Measurements from ENCODE around the gene ACAD11.

ACAD11 gene

GRCh38 chr3:132550579-132551305, 108.9 kb downstream of the ACAD11 start:
- no peak for DNase-seq

GRCh38 chr3:132549890-132550578, 109.6 kb downstream of the ACAD11 start:
- DNase-seq: no peak

- DNase-seq: no peak
Measured at GRCh38 chr3:132549169-132549568, 110.4 kb downstream of the ACAD11 start.

GRCh38 chr3:132545471-132545870, 114.1 kb downstream of the ACAD11 start:
- DNase-seq: no peak

- no peak for DNase-seq
Measured at GRCh38 chr3:132544130-132544529, 115.5 kb downstream of the ACAD11 start.

- DNase-seq: no peak
Measured at GRCh38 chr3:132543011-132543739, 116.4 kb downstream of the ACAD11 start.

- DNase-seq: no peak
Measured at GRCh38 chr3:132542577-132542976, 117.0 kb downstream of the ACAD11 start.

- no peak for DNase-seq
Measured at GRCh38 chr3:132539681-132540080, 119.9 kb downstream of the ACAD11 start.

- no peak for DNase-seq
Measured at GRCh38 chr3:132538072-132538471, 121.5 kb downstream of the ACAD11 start.

- DNase-seq: no peak
Measured at GRCh38 chr3:132537297-132537696, 122.3 kb downstream of the ACAD11 start.

GRCh38 chr3:132536442-132537153, 123.0 kb downstream of the ACAD11 start:
- no peak for DNase-seq

GRCh38 chr3:132535575-132536441, 123.8 kb downstream of the ACAD11 start:
- DNase-seq: peak; percentile 35

GRCh38 chr3:132530624-132531023, 129.0 kb downstream of the ACAD11 start:
- no peak for DNase-seq

GRCh38 chr3:132522353-132522752, 137.3 kb downstream of the ACAD11 start:
- no peak for DNase-seq

GRCh38 chr3:132521901-132522300, 137.7 kb downstream of the ACAD11 start:
- DNase-seq: no peak

- no peak for DNase-seq
Measured at GRCh38 chr3:132519914-132520313, 139.7 kb downstream of the ACAD11 start.

- no peak for DNase-seq
Measured at GRCh38 chr3:132517311-132517710, 142.3 kb downstream of the ACAD11 start.

- no peak for DNase-seq
Measured at GRCh38 chr3:132513057-132513456, 146.6 kb downstream of the ACAD11 start.

- DNase-seq: no peak
Measured at GRCh38 chr3:132509506-132509905, 150.1 kb downstream of the ACAD11 start.

- DNase-seq: no peak
Measured at GRCh38 chr3:132509096-132509495, 150.5 kb downstream of the ACAD11 start.

All from GDM1 (cell line).